Endothelial cell (in vitro differentiated cells): ENCODE data around the gene JAG2. TPM values are rescaled to one million over a fixed set of nuclear protein-coding genes. Genes with fewer than 3 reads are reported as not detected.

ENCODE experiments used
- DNase-seq: peaks from one replicate; pipeline ENCODE4 v3.0.0; 2021; ENCODE audit warnings: low spot score
- H3K27ac Mint-ChIP-seq: one replicate; pipeline ENCODE4 v1.8.0; 2021; ENCODE audit warnings: mixed read lengths, inconsistent platforms; ENCODE audit not compliant: unreplicated experiment
- H3K27me3 Mint-ChIP-seq: one replicate; pipeline ENCODE4 v1.8.0; 2021; ENCODE audit warnings: mild to moderate bottlenecking, moderate library complexity, mixed read lengths, inconsistent platforms; ENCODE audit not compliant: unreplicated experiment
- H3K36me3 Mint-ChIP-seq: one replicate; pipeline ENCODE4 v1.8.0; 2021; ENCODE audit warnings: mild to moderate bottlenecking, low read depth, mixed read lengths, inconsistent platforms; ENCODE audit not compliant: unreplicated experiment
- H3K4me1 Mint-ChIP-seq: one replicate; pipeline ENCODE4 v1.8.0; 2021; ENCODE audit warnings: mild to moderate bottlenecking, mixed read lengths, inconsistent platforms; ENCODE audit not compliant: unreplicated experiment
- H3K4me3 Mint-ChIP-seq: one replicate; pipeline ENCODE4 v1.8.0; 2021; ENCODE audit warnings: mild to moderate bottlenecking, mixed read lengths, inconsistent platforms; ENCODE audit not compliant: unreplicated experiment
- H3K9me3 Mint-ChIP-seq: one replicate; pipeline ENCODE4 v1.8.0; 2021; ENCODE audit warnings: mixed read lengths, inconsistent platforms; ENCODE audit not compliant: unreplicated experiment
- total RNA-seq: library from RNA; stranded (reverse); fragmentation: NEBNext Ultra II Directional; extraction: Animal tissue kit (Norgen Biotek cat#: 25700); gene quantifications from one replicate; pipeline ENCODE4 v1.2.1, GENCODE V29; 2021; ENCODE audit not compliant: unreplicated experiment
- TF ChIP-seq, protein P1 (sequence below): fragments of 200-600 bp; sonication (generic); IDR thresholded peaks from one replicate; pipeline ENCODE4 v1.5.0; 2021; ENCODE audit warnings: antibody characterized with exemption; ENCODE audit not compliant: unreplicated experiment

The JAG2 gene
- total RNA-seq, 1 donor from 2014 or later: 280 TPM

DNA sequence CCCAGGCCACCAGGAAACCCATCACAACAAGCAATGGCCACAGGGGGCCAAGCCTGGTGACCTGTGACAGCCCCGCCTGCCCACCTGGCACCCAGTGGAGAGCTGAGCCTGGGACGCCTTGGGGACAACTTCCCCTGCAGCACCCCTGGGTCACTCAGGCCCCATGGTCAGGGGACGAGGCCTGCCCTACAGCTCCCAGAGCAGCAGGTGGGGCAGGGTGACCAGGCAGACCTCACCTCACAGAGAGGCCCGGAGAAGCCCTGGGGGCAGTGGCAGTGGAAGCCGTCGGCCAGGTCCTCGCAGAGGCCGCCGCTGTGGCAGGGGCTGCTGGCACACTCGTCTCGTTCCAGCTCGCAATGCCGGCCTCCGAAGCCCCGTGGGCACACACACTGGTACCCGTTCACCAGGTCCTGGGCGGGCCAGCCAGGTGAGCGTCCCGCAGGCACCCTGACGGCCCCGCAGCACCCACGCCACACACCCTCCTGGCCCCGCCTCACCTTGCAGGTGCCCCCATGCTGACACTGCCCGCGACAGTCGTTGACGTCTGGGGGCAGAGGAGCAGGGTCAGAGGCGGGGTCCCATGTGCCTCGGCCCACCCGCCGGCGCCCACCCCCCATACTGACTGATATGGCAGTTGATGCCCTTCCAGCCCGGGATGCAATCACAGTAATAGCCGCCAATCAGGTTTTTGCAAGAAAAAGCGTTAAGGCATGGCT, 18.1 kb downstream of the JAG2 start:
- Mint-ChIP-seq H3K4me3 (no peak overlapping the region), H3K36me3 (no peaks in the 10 kb centered on the region), H3K27ac (no peak overlapping the region), H3K27me3 (peaks cover 4% of the 10 kb centered on the region), H3K9me3 (no peaks in the 10 kb centered on the region), H3K4me1 (no peaks in the 10 kb centered on the region)
- DNase-seq: no peak
- TF ChIP-seq, protein P1, sequence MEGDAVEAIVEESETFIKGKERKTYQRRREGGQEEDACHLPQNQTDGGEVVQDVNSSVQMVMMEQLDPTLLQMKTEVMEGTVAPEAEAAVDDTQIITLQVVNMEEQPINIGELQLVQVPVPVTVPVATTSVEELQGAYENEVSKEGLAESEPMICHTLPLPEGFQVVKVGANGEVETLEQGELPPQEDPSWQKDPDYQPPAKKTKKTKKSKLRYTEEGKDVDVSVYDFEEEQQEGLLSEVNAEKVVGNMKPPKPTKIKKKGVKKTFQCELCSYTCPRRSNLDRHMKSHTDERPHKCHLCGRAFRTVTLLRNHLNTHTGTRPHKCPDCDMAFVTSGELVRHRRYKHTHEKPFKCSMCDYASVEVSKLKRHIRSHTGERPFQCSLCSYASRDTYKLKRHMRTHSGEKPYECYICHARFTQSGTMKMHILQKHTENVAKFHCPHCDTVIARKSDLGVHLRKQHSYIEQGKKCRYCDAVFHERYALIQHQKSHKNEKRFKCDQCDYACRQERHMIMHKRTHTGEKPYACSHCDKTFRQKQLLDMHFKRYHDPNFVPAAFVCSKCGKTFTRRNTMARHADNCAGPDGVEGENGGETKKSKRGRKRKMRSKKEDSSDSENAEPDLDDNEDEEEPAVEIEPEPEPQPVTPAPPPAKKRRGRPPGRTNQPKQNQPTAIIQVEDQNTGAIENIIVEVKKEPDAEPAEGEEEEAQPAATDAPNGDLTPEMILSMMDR: no peak

DNA sequence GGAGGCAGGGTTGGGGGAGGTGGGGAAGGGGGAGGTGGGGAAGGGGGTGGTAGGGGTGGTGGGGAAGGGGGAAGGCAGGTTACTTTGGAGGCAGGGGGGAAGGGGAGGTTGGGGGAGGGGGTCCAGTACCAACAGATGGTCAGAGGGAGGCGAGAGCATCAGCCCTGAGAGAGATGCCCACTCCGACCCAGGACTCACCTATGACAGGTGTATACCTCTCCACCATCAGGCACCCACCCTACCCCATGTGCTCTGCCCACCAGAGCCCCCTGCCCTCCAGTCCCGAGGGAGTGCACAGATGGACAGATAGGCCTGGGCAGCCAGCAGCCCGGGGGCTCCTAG, 18.6 kb downstream of the JAG2 start:
- Mint-ChIP-seq H3K27me3 (peaks cover 2% of the 10 kb centered on the region), H3K4me1 (no peaks in the 10 kb centered on the region), H3K4me3 (no peak overlapping the region), H3K36me3 (no peaks in the 10 kb centered on the region), H3K27ac (no peak overlapping the region), H3K9me3 (no peaks in the 10 kb centered on the region)
- TF ChIP-seq, protein P1: no peak
- DNase-seq: no peak

DNA sequence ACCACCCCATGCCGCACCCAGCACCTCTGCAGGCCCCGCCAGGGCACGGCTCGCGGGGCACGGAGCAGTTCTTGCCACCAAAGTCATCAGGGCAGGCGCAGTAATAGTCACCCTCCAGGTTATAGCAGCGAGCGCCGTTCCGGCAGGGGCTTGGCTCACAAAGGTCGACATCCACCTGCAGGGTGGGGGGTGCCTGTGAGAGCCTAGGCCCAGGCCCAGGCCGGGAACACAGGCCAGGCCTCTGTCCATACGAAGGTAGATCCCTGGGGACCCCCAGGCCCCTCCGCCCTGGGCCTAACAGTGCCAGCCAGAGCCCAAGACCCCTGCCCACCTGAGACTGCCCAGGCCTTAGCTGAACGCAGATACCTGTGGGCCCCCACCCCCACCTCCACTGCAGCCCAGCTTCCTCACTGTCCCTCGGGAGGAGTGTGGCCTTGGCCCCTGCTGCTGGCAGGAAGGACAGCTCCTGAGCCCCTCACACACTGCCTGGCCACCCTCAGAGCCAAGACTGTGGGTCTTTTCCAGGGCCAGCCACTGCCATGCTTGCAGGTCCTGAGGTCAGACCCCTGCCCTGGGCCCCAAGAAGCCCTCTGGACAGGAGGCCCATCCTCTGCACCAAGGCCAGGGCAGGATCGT, 19.3 kb downstream of the JAG2 start:
- DNase-seq: no peak
- Mint-ChIP-seq H3K27ac (no peak overlapping the region), H3K27me3 (peaks cover 3% of the 10 kb centered on the region), H3K4me3 (no peak overlapping the region), H3K36me3 (peaks cover 2% of the 10 kb centered on the region), H3K9me3 (no peaks in the 10 kb centered on the region), H3K4me1 (no peaks in the 10 kb centered on the region)
- TF ChIP-seq, protein P1: no peak

DNA sequence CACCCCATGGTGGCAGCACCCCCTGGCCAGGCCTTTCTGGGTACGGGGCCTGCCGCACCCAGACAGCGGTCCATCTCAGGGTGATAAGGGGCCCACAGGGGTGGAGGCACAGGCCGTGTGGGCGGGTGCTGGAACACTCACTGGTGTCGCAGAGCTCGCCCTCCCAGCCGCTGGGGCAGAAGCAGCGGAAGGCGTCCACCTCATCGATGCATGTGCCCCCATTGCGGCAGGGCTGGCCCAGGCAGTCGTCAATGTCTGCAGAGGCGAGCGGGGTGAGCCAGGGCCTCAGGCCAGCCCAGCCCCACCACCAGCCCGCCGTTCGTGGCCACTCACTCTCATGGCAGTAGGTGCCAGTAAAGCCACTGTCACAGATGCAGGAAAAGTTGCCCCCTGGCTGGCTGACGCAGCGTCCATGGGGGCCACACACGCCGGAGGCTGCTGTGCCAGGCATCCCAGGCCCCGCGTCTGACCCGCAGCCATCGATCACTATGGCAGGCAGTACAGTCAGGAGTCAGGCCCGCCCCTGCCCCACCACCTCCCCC, 19.9 kb downstream of the JAG2 start:
- Mint-ChIP-seq H3K27ac (no peak overlapping the region), H3K4me3 (no peak overlapping the region), H3K27me3 (peaks cover 6% of the 10 kb centered on the region), H3K36me3 (peaks cover 6% of the 10 kb centered on the region), H3K9me3 (no peaks in the 10 kb centered on the region), H3K4me1 (no peaks in the 10 kb centered on the region)
- no peak for DNase-seq
- TF ChIP-seq, protein P1: no peak
